ENCODE data around the gene SDHA. TPM values are rescaled to one million over a fixed set of nuclear protein-coding genes. Genes with fewer than 3 reads are reported as not detected.
A peak's percentile ranks its signal among the peaks of the same experiment; 100 is the strongest.
"Not testable (repeated sequence)": the region's sequence is repeated elsewhere in the genome, so short reads cannot be mapped to it uniquely, and the experiment has no call there.

SDHA gene
- total RNA-seq, 1 experiment from 2014 or later = 43.2 TPM

DNA sequence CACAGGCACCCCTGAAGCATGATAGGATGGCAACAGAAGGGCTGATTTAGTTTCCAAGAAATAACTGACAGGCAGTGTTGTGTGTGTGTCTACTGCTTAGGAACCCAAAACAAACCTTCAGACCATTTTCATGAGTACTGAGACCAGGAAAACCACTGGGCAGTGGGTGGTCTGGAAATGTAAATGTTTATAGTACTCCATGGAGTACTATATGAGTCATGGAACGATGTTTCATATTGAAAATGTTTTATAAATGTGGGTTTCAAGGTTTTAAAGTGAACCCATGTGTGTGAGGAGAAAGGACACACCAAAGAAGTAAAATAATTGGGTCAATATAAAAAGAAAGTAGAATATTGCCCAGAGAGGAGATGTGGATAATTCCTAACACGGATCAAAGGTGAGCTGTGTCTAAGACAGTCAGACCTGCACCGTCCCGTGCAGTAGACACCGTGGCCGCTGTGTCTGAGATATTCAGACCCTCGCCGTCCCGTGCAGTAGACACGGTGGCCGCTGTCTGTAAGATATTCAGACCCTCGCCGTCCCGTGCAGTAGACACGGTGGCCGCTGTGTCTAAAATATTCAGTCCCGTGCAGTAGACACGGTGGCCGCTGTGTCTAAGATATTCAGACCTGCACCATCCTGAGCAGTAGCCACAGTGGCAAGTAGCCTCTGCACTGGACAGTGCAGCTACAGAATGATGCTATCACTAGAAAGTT is 48.3 kb downstream of the SDHA start:
- not testable (repeated sequence) for H3K27ac ChIP-seq; DNase-seq; H3K4me1 ChIP-seq; H3K4me3 ChIP-seq; H3K36me3 ChIP-seq; H3K27me3 ChIP-seq; H3K9me3 ChIP-seq (replicated peaks)

DNA sequence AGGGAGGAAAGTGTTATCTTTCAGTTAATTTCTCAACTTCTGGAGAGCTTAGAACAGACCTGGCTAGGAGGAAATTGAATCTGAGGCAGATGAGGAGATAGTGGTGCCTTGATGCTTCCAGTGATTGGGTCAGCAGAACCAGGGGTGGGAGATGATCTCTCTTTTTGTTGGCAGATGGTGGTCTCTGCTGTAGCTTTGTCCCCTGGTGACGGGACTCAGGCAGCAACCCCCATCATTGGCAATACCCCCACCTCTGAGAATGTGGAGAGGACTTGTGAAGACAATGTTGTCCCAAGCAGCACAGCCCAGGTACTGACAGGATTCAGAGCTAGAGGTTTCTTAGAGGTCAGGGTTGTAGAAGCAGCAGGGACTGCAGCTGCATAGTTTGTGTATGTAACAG is 49.6 kb downstream of the SDHA start:
- no peak for DNase-seq
- Histone ChIP-seq H3K9me3 (replicated peaks) (no peaks in the 10 kb centered on the region), H3K4me1 (peaks cover 2% of the 10 kb centered on the region; the same call in 1 of the 2 replicates), H3K36me3 (no peaks in the 10 kb centered on the region), H3K27me3 (no peaks in the 10 kb centered on the region), H3K4me3 (no peak overlapping the region), H3K27ac (no peak overlapping the region)

DNA sequence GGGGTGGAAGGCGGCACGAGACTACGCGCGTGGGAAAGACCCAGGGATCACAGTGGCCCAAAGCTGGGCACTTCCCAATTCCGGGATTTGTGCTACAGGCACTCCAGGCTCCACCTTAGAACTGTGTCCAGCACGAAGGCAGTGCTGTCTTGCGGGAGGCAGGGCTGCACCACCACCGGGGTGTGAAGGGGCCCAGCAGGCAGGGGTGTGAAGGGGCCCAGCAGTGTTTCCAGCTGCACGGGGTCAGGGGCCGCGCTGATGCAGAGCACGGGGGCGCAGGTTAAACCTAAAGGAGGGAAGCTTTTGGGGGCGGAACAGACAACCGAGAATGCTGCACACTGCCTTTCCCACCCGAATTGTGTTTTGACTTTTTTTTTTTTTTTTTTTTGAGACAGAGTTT is 52.2 kb downstream of the SDHA start:
- Histone ChIP-seq H3K36me3 (no peaks in the 10 kb centered on the region), H3K4me3 (no peak overlapping the region), H3K9me3 (replicated peaks) (no peaks in the 10 kb centered on the region), H3K27ac (no peak overlapping the region), H3K4me1 (peaks cover 2% of the 10 kb centered on the region; the same call in 1 of the 2 replicates), H3K27me3 (no peaks in the 10 kb centered on the region)
- DNase-seq = no peak

DNA sequence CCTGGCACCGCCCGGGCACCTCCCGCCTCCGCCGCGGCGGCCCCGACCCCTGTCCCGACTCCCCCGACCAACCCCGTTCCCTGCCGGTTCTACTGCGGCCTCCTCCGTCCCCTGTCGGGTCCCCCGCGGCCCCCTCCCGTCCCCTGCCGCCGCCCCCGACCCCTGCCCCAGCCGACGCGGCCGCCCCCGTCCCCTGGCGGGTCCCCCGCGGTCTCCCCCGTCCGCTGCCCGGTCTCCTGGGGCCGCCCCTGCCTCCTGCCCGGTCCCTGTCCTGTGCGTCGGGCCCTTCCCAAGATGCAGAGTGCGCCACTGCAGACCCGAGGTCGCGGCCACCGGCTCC is 53.7 kb downstream of the SDHA start:
- H3K27me3 ChIP-seq; DNase-seq; H3K9me3 ChIP-seq (replicated peaks); H3K4me1 ChIP-seq; H3K36me3 ChIP-seq: not testable (repeated sequence)
- Histone ChIP-seq H3K4me3 (peak overlapping the region; percentile 93), H3K27ac (0 out of 2 replicates have a peak overlapping the region, but pooled peaks have one; percentile 54)

DNA sequence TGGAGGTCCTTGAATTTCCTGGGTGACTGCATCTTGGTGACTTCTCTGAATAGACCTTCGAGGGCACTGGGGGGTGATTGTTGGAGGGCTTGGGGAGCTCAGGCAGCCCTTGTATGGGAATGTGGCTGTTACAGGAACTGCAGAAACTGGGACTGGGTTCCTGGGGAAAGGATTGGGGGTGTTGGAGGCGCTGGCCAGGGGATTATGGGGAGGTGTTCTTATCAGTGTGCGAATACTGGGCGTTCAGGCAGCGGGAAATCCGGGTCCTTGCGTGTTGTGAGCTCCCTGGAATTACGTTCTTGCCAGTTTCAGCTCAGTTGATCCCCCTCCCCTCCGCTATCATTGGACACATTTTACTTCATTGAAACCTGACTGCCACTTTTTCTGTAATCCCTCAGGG is 55.0 kb downstream of the SDHA start:
- H3K27ac ChIP-seq; H3K4me3 ChIP-seq; H3K36me3 ChIP-seq; H3K27me3 ChIP-seq; H3K4me1 ChIP-seq; H3K9me3 ChIP-seq (replicated peaks); DNase-seq: not testable (repeated sequence)

DNA sequence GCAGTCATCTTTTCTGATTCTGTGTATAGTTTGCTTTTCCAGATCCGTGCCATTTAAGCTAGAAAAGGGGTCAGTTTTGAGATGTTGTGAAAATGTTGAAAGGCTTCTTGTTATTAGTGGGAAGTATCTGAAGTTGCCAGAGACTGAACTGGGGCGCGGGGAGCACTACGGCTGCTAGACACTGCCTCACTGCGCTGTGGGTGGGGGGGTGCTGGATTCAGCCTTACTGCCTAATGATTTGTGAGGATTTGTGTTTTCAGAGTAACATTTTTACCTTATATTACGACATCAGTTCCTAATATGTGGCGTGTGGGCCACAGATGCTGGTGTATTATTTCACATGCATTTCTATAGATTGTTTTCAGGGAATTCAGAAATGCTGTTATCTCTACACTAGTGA is 55.4 kb downstream of the SDHA start:
- not testable (repeated sequence) for H3K36me3 ChIP-seq; H3K27me3 ChIP-seq; DNase-seq; H3K9me3 ChIP-seq (replicated peaks); H3K4me1 ChIP-seq; H3K4me3 ChIP-seq; H3K27ac ChIP-seq

DNA sequence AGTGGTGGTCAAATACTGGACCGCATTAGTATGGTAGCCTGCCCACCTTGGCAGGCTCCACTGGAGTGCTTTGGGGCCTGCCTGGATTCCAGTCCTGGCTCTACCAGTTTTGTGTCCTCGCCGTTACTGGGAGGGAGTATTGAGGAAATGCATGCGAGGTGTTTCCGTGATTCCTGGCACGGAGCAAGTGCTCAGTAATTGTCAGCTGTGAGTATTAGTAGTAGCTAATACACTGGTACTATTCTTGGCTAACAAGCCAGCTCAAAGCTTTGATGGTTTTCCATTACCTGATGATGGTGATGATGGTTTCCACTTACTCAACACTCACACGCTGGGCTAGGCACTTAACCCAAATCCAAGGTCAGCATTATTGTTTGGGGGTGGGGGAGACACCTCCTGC is 56.2 kb downstream of the SDHA start:
- H3K36me3 ChIP-seq; H3K4me1 ChIP-seq; DNase-seq; H3K27ac ChIP-seq; H3K4me3 ChIP-seq; H3K27me3 ChIP-seq; H3K9me3 ChIP-seq (replicated peaks): not testable (repeated sequence)

DNA sequence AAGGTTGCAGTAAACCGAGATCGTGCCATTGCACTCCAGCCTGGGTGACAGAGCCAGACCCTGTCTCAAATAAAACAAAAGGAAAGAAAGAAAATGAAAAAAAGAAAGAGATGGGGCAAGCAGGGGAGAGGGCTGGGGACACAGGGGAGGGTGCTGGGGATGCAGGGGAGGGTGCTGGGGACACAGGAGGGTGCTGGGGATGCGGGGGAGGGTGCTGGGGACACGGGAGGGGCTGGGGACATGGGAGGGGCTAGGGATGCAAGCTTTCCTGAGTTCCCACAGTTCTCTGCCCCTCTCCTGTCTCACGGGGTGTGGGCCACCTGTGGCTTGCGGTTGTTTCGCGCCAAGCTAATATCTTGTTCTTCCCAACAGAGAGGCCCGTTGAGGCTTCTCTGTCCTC is 60.5 kb downstream of the SDHA start:
- Histone ChIP-seq H3K9me3 (replicated peaks) (no peaks in the 10 kb centered on the region), H3K4me3 (no peak overlapping the region), H3K4me1 (no peaks in the 10 kb centered on the region), H3K27ac (no peak overlapping the region), H3K27me3 (no peaks in the 10 kb centered on the region), H3K36me3 (no peaks in the 10 kb centered on the region)
- no peak for DNase-seq

DNA sequence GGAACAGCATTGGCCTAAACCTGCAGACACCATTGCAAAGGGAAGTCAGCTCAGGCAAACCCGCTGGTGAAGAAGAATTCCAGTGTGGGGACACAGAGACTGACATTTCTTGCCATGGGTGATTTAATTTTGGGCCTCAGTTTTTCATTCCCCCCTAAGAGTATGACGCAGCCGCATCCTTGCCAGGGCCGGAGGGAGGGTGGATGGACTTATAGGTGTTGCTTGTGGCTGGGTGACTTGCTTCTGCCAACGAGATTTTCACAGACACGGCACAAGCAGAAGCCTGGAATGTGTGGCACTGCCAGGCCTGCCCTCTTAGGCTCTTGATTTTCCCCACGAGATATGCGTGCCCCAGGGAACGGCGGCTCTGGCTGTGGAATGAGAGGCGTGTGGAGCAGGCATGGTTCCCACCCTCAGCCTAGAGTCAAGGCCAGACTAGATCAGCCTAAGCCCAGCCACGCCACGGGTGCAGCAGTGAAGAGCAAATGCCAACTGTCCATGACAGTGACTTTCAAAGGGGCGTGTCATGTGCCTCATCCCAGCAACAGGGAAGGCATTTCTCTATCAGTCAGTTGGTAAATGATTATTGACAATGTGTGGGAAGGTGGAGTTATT is 61.0 kb downstream of the SDHA start:
- DNase-seq; H3K36me3 ChIP-seq; H3K27me3 ChIP-seq; H3K4me3 ChIP-seq; H3K4me1 ChIP-seq; H3K9me3 ChIP-seq (replicated peaks); H3K27ac ChIP-seq: not testable (repeated sequence)

DNA sequence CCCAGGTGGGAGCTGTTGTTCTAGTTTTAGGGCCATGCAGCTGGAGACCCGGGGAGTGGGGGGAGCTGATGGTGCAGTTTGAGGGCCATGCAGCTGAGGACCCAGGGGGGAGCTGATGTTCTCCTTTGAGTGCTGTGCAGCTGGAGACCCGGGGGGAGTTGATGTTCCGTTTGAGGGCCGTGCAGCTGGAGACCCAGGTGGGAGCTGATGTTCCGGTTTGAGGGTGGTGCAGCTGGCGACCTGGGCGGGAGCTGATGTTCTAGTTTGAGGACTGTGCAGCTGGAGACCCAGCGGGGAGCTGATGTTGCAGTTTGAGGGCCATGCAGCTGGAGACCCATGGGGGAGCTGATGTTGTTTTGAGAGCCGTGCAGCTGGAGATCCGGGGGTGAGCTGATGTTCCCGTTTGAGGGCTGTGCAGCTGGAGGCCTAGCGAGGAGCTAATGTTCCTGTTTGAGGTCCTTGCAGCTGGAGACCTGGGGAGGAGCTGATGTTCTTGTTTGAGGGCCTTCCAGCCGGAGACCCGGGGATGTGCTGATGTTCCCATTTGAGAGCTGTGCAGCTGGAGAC is 68.0 kb downstream of the SDHA start:
- no peak overlapping the region for H3K27ac ChIP-seq
- no peak for DNase-seq
- H3K36me3 ChIP-seq = no peaks in the 10 kb centered on the region
- no peaks in the 10 kb centered on the region for H3K27me3 ChIP-seq
- H3K4me3 ChIP-seq = no peak overlapping the region
- no peaks in the 10 kb centered on the region for H3K4me1 ChIP-seq
- no peaks in the 10 kb centered on the region for H3K9me3 ChIP-seq (replicated peaks)

DNA sequence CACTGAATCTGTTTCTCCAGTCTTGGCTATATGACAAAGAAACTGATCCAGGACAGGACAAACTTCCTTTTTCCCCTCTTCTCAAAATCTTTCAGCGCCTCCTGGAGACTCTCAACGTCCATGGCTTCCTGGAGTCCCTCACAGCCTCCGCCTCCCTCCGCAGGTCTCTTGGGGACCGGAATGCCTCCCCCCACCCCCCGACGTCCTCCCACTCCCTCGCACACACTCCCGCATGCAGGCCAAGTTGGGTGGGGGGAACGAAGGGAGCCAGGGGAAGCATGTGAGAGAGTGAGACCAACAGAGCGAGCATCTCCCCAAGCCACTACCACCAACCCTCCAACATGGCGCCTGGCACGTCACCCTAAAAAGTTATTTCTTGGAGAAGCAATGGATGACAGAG is 72.1 kb downstream of the SDHA start:
- not testable (repeated sequence) for H3K9me3 ChIP-seq (replicated peaks); H3K27me3 ChIP-seq; DNase-seq; H3K4me1 ChIP-seq; H3K4me3 ChIP-seq; H3K27ac ChIP-seq; H3K36me3 ChIP-seq

DNA sequence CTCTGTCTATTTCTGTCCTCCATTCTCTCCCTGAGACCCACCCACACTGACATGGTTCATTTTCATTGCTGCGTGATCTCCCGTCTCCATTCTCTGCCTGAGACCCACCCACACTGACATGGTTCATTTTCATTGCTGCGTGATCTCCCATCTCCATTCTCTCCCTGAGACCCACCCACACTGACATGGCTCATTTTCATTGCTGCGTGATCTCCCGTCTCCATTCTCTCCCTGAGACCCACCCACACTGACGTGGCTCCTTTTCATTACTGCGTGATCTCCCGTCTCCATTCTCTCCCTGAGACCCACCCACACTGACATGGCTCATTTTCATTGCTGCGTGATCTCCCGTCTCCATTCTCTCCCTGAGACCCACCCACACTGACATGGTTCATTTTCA is 73.2 kb downstream of the SDHA start:
- not testable (repeated sequence) for H3K36me3 ChIP-seq; DNase-seq; H3K4me1 ChIP-seq; H3K4me3 ChIP-seq; H3K9me3 ChIP-seq (replicated peaks); H3K27ac ChIP-seq; H3K27me3 ChIP-seq

DNA sequence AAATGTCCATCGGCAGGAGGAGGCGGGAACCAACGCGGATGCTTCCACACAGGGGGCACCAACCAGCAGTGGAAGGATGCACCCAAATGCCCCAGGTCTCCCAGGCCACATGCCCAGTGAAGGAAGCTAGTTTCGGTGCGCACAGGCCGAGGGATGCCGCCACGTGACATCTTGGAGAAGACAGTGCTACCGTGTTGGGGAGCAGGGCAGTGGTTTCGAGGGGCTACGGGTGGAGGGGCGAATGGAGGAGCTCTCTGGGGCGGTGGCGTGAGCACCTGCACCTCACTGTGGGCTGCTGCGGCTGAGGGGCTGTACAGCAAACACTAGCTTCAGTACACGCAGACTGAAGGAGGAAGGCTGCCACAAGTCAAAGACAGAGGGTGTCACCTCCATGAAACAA is 76.7 kb downstream of the SDHA start:
- not testable (repeated sequence) for H3K4me1 ChIP-seq; H3K27ac ChIP-seq; H3K36me3 ChIP-seq; H3K27me3 ChIP-seq; H3K9me3 ChIP-seq (replicated peaks); H3K4me3 ChIP-seq; DNase-seq

DNA sequence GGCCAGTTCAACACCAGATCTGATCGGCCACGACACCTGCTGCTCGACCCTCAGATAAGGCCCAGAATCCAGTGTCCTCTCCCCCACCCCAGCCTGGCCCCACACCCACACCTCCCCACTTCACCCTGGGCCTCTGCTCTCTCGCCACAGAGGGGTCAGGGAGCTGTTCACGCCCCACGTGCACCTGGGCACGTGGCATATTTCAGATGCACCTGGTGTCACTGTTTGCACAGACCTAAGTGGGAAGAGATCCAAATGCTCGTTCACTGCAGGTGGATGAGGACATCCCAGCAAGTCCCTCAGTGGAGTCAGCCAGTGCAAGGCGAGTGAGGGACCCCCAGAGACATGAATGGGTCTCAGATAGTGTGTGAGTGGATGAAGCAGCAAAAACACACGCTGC is 78.1 kb downstream of the SDHA start:
- H3K27ac ChIP-seq; H3K4me3 ChIP-seq; H3K4me1 ChIP-seq; H3K36me3 ChIP-seq; DNase-seq; H3K27me3 ChIP-seq; H3K9me3 ChIP-seq (replicated peaks): not testable (repeated sequence)

DNA sequence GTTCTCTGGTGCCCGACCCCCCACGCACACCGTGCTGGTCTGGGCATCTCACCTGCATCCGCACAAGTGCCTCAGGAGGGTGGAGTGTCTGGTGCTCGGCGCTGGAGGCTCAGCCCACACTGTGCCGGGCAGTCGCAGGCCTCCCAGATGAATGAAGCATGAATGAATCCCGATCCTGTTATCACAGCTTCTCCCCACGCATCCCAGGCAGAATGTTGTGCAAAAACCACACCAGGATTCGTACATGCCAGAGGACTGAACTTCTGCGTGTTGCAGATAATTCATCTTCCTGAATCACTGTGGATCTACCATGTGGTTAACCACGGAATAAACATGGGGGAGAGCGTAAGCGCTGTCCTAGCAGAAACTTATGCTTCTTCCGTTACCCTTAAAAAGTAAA is 78.8 kb downstream of the SDHA start:
- peak; percentile 15 to 46 for DNase-seq
- not testable (repeated sequence) for H3K9me3 ChIP-seq (replicated peaks); H3K4me1 ChIP-seq; H3K27me3 ChIP-seq; H3K36me3 ChIP-seq; H3K4me3 ChIP-seq
- H3K27ac ChIP-seq = peak overlapping the region; percentile 16; the same call in 1 of the 2 replicates

DNA sequence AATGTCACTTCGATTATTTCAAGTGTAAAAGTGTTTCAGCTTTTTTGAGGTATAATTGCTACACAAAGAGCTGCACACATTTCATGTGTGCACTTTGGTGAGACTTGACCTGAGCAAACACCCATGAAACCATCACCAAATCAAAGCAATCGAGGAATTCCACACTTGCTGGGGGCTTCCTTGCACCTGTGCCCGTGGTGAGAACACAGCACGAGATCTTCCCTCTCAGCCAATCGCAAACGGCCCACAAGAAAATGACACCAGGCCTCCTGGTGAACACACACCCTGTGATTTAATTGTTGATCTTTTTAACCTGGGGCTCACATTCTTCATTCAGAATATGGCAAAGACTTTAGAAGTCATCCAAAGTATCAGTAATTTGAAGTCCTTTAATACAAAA is 79.3 kb downstream of the SDHA start:
- DNase-seq = peak; percentile 58 to 72
- not testable (repeated sequence) for H3K27me3 ChIP-seq; H3K4me1 ChIP-seq; H3K4me3 ChIP-seq; H3K9me3 ChIP-seq (replicated peaks); H3K36me3 ChIP-seq
- peak overlapping the region; percentile 19; the same call in 1 of the 2 replicates for H3K27ac ChIP-seq
